Activated CD8-positive, alpha-beta T cell treated with anti-CD3 and anti-CD28 coated beads, Interleukin-2, amount 10 ng/mL, durations not matched to agents 7 days and 5 days (primary cell): ENCODE measurements around the gene DUXB. TPM values are rescaled to one million over a fixed set of nuclear protein-coding genes. Genes with fewer than 3 reads are reported as not detected.

ENCODE experiments used
- ATAC-seq: fragments of 150-1000 bp; cut with Tn5 transposase; one replicate; pipeline ENCODE4 v1.10.0; 2021; ENCODE audit warnings: moderate library complexity
- CTCF ChIA-PET: fragments of 350-600 bp; sonication (Branson Sonifier 250); formaldehyde crosslinking; loops from one replicate; lab custom pipeline; 2021; ENCODE audit warnings: antibody characterized with exemption; lab: Charles Lee
- POLR2A ChIA-PET: fragments of 350-600 bp; sonication (Branson Sonifier 250); formaldehyde crosslinking; loops from one replicate; lab custom pipeline; 2021; ENCODE audit warnings: antibody characterized with exemption; lab: Charles Lee
- DNase-seq: peaks from one replicate; pipeline ENCODE4 v3.0.0-alpha.2; 2020
- H3K27ac Mint-ChIP-seq: one replicate; pipeline ENCODE4 v1.8.0; 2021; ENCODE audit warnings: mild to moderate bottlenecking, mixed read lengths
- H3K27me3 Mint-ChIP-seq: one replicate; pipeline ENCODE4 v1.8.0; 2021; ENCODE audit warnings: low read depth, mixed read lengths
- H3K36me3 Mint-ChIP-seq: one replicate; pipeline ENCODE4 v1.8.0; 2021; ENCODE audit warnings: low read depth, mixed read lengths
- H3K4me1 Mint-ChIP-seq: one replicate; pipeline ENCODE4 v1.8.0; 2021; ENCODE audit warnings: low read depth, mixed read lengths
- H3K4me3 Mint-ChIP-seq: one replicate; pipeline ENCODE4 v1.8.0; 2021; ENCODE audit warnings: mild to moderate bottlenecking, mixed read lengths
- H3K9me3 Mint-ChIP-seq: one replicate; pipeline ENCODE4 v1.8.0; 2022; ENCODE audit warnings: mixed read lengths; ENCODE audit not compliant: insufficient read depth
- total RNA-seq, 2 experiments: library from RNA; stranded (reverse); gene quantifications; one replicate each; pipeline ENCODE4 v1.2.3, GENCODE V29; 2021

Gene DUXB, protein sequence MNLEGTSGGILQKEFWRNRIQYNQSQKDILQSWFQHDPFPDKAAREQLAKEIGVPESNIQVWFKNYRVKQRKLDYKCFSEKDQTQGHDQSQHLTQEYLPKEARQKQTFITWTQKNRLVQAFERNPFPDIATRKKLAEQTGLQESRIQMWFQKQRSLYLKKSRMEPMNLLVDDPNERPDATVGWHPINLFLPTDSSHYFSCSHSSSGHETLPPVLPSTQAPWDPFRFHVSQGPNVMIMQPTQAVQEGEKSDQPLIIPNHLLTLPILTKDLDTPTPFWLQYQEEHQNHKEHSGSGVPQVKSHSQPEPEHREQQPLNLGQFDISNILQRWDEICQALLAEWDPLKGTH
- not detected for total RNA-seq

DNA sequence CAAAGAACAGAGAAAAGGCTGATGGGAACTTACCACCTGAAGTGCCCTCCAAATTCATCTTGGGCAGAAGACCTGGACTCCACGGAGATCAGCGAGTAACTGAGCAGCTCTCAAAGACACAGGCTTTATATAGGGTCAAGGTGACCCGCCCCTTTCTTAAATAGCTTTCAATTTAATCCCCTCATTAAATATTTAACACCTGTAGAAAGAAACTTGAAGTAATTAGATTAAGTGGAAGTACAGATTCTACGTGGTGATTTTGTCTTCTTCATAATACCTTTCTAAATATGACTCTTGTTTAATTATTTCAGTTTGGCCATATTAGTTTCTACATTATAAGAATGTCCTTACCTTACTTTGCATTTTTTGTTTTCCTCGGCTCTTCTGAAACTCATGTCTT is at the start of gene DUXB:
Gene DUXB, minus strand, starts transcription at position 101 of the 400 bp plus-strand sequence. Its CDS starts 43 bp downstream, at position 58.
- Mint-ChIP-seq H3K27me3 (no peaks in the 10 kb centered on the region), H3K4me1 (no peaks in the 10 kb centered on the region), H3K9me3 (no peaks in the 10 kb centered on the region), H3K4me3 (no peak within 1 kb of the TSS), H3K36me3 (no peaks in the 10 kb centered on the region), H3K27ac (no peak within 1 kb of the TSS)
- CTCF ChIA-PET = no interaction called here
- ATAC-seq (no peak), DNase-seq (no peak)
- POLR2A ChIA-PET = no interaction called here

DNA sequence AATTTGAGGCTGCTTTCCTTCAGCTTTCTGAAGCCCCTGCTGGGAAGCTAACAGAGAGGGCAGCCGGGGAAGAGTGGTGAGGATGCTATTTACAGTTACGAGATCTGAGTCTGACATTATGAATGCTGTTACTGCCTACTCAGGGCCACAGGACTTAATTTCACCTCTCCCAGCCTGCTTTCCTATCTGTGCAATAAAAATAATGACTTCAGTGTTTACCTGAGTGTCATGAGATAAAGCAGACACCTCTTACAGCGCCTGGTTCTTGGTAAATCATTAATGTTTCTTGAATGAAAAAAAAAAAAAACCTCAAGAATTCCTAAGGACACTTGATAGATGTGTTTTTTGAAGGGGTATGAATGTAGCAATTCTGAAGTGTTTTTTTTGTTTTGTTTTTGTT is 49.3 kb upstream of the DUXB start:
- POLR2A ChIA-PET = no interaction called here
- CTCF ChIA-PET = no interaction called here
- Mint-ChIP-seq H3K27me3 (peaks cover 4% of the 10 kb centered on the region), H3K36me3 (no peaks in the 10 kb centered on the region), H3K4me1 (no peaks in the 10 kb centered on the region), H3K4me3 (no peak overlapping the region), H3K9me3 (no peaks in the 10 kb centered on the region), H3K27ac (no peak overlapping the region)
- DNase-seq = no peak
- no peak for ATAC-seq

DNA sequence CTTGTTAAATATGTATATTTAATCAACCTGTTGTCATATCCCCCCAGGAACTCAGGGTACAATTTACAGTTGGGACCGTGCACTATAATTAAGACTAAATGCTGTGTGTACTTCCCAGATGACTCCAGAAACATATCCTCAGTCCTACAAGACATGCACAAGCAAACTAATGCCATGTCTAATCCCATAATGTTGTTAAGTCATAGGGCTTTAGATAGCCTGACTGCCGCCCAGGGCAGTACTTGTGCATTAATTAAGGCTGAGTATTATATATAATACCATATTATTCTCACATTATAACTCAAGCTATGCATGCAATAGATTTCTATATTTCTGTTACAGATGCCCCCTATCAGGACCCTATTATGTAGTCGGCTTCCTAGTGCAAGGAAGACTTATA is 45.1 kb upstream of the DUXB start:
- Mint-ChIP-seq H3K9me3 (peaks cover 21% of the 10 kb centered on the region), H3K36me3 (peaks cover 5% of the 10 kb centered on the region), H3K27ac (no peak overlapping the region), H3K4me1 (no peaks in the 10 kb centered on the region), H3K4me3 (no peak overlapping the region), H3K27me3 (peaks cover 8% of the 10 kb centered on the region)
- CTCF ChIA-PET = no interaction called here
- ATAC-seq (no peak), DNase-seq (no peak)
- POLR2A ChIA-PET = no interaction called here

DNA sequence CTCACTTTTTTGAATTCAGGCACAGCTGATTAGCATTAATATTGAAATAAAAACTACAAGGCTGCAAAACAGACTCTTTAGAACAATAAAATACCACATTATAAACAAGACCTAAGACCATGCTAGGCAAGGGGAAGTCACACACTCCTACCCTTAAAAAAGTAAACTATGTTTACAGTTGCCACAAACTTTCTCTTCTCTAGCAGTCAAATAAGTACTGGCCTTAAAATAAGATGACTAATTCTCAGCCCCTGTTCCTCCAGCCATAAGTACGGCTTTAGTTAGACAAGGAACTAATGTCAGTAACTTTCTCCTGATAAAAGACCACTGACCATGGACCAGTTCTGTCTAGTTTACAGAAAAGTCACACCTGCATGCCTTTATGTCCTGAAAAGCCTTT is 44.6 kb upstream of the DUXB start:
- H3K4me1 Mint-ChIP-seq = no peaks in the 10 kb centered on the region
- POLR2A ChIA-PET = no interaction called here
- CTCF ChIA-PET = no interaction called here
- DNase-seq (no peak), ATAC-seq (no peak)
- no peak overlapping the region for H3K4me3 Mint-ChIP-seq
- peaks cover 5% of the 10 kb centered on the region for H3K36me3 Mint-ChIP-seq
- peaks cover 26% of the 10 kb centered on the region for H3K9me3 Mint-ChIP-seq
- H3K27me3 Mint-ChIP-seq = peaks cover 8% of the 10 kb centered on the region
- no peak overlapping the region for H3K27ac Mint-ChIP-seq

DNA sequence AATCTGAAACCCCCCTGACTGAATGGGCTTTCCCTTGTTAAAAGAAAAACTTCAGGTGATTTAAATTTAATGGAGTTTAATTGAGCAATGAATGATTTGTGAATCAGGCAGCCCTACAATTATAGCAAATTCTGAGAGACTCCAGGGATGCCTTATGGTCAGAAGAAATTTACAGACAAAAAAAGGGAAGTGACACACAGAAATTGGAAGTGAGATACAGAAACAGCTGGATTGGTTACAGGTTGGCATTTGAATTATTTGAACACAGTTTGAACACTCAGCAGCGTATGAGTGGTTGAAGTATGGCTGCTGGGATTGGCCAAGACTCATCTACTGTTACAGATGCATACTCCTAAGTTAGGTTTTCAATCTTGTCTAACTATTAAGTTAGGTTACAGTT is 44.0 kb upstream of the DUXB start:
- no peak overlapping the region for H3K4me3 Mint-ChIP-seq
- peaks cover 26% of the 10 kb centered on the region for H3K9me3 Mint-ChIP-seq
- ChIA-PET CTCF (no interaction called here), POLR2A (no interaction called here)
- H3K27ac Mint-ChIP-seq = no peak overlapping the region
- no peaks in the 10 kb centered on the region for H3K4me1 Mint-ChIP-seq
- peaks cover 8% of the 10 kb centered on the region for H3K27me3 Mint-ChIP-seq
- DNase-seq (no peak), ATAC-seq (no peak)
- peaks cover 5% of the 10 kb centered on the region for H3K36me3 Mint-ChIP-seq

DNA sequence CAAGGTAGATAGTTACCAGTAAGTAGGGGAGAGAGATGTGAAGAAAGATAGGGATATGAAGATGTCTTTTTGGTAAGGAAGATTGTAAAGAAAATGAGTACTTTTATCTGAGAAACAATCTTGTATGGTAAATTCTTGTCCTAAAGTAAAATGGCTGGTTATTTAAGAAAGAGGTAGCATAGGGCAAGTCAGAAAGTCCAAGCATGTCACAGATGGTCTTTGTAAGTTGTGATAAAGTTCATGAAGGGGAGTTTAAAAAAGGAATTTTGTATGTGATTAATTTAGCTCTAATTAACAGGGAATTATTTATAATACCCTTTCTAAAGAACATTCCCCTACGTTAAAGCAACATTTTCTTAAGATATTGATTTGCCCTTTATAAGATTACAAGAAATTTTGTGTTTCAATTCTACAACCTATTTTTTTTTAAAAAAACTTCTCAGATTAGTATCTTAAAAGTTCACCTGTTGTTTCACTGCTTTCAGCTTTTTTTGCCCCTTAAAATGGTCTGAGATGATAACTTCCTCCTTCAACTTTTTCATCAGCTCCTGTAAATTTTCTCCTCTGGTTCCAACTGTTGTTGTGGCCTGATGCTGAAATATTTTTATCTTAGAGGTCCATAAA is 41.3 kb upstream of the DUXB start:
- POLR2A ChIA-PET = no interaction called here
- Mint-ChIP-seq H3K4me3 (no peak overlapping the region), H3K27me3 (peaks cover 10% of the 10 kb centered on the region), H3K4me1 (no peaks in the 10 kb centered on the region), H3K27ac (no peak overlapping the region), H3K36me3 (peaks cover 5% of the 10 kb centered on the region), H3K9me3 (peaks cover 26% of the 10 kb centered on the region)
- DNase-seq (no peak), ATAC-seq (no peak)
- CTCF ChIA-PET = no interaction called here

DNA sequence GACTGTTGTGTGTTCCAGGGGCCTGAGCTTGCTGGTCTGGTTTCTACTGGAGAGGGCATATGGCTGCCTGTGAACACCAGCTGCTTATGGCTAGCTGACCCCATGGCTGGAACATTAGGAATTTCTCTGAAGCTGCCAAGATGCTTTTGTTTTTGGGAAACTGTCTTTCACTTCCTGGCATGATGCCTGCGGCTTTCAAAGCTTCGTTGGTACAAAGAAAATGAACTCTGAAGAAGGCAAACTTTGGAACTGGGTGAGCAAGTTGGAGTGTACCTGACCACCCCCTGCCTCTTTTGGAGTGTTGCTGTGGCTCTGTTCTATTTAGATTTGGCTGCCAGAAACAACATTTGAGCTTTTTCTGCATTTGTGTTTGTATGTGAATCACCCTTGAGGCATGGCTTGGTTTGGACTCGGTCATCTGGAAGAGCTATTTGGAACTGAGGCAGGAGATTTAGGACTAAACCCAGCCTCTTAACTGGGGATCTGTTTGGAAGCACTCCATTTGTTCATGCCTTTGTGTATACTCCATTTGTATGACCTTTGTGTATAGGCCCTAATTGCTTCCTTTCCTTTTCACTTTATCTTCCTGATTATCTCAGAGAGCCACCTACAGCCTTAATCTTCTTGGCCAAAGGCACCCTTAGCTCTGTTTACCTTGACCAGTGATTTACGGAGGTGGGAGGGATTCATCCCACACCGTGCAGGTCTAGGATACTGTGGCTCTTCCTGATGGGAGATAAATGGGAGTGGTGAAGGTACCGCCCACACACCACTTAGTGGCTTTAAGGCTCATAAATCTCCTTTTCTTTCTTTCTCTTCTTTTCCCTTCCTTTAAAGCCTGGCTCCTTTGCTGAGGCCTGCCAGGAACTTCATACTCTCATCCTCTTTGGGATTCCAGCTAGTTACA is 32.3 kb upstream of the DUXB start:
- ChIA-PET POLR2A (no interaction called here), CTCF (no interaction called here)
- H3K4me1 Mint-ChIP-seq = no peaks in the 10 kb centered on the region
- H3K27me3 Mint-ChIP-seq = no peaks in the 10 kb centered on the region
- no peaks in the 10 kb centered on the region for H3K9me3 Mint-ChIP-seq
- DNase-seq = no peak
- H3K27ac Mint-ChIP-seq = no peak overlapping the region
- no peak for ATAC-seq
- H3K4me3 Mint-ChIP-seq = no peak overlapping the region
- no peaks in the 10 kb centered on the region for H3K36me3 Mint-ChIP-seq

DNA sequence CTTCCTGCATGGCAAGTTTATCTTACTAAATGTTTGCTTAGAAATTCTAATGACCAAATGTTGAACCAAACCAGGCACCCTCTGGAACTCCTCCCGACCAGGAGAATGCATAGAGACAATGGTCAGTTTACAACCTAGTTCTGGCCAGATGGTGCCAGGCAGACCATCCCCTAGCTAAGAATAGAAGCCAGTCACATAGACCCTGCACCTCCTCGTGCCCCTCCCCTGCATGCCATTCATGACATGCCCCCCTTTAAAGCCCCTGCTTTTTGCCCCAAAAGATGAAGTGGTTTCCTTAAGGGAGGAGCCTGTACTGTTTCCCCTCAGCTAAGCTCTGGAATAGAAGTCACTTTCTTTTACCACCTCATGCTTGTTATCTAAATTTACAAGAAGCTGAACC is 31.6 kb upstream of the DUXB start:
- H3K27ac Mint-ChIP-seq = no peak overlapping the region

DNA sequence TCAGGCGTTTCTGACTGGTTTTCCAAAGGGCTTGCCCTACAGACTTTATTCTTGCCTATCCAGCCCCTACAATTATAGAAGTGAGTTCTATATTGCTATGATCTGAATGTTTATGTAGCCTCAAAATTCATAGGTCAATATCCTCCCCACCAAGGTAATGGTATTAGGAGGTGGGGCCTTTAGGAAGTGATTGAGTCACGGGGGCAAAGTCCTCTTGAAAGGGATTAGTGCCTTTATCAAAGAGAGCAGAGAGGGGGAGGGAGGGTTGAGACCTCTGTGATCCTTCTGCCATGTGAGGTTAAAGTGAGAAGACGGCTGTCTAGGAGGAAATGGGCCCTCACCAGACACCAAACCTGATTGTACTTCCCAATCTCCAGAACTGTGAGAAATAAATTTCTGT is 26.0 kb upstream of the DUXB start:
- CTCF ChIA-PET = no interaction called here

More for the DNA sequence above, 31.6 kb upstream of the DUXB start:
- no peak overlapping the region for H3K4me3 Mint-ChIP-seq
- H3K9me3 Mint-ChIP-seq = no peaks in the 10 kb centered on the region
- H3K36me3 Mint-ChIP-seq = no peaks in the 10 kb centered on the region
- H3K4me1 Mint-ChIP-seq = no peaks in the 10 kb centered on the region
- DNase-seq = no peak
- ChIA-PET POLR2A (no interaction called here), CTCF (no interaction called here)
- ATAC-seq = no peak
- H3K27me3 Mint-ChIP-seq = no peaks in the 10 kb centered on the region

DNA sequence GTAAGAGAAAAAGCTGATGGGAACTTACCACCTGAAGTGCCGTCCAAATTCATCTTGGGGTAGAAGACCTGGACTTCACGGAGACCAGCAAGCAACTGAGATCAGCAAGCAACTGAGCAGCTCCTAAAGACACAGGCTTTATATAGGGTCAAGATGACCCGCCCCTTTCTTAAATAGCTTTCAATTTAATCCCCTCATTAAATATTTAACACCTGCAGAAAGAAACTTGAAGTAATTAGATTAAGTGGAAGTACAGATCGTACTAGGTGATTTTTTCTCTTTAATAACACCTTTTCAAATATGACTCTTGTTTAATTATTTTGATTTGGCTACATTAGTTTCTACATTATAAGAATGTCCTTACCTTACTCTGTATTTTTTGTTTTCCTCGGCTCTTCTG is 25.1 kb upstream of the DUXB start, which contains the start of gene CPHXL:
Gene CPHXL, minus strand, starts transcription at position 101 of the 400 bp plus-strand sequence. Its CDS starts 48 bp downstream, at position 53.
- Mint-ChIP-seq H3K36me3 (no peaks in the 10 kb centered on the region), H3K27ac (no peak within 1 kb of the TSS), H3K27me3 (no peaks in the 10 kb centered on the region), H3K4me3 (no peak within 1 kb of the TSS), H3K9me3 (no peaks in the 10 kb centered on the region), H3K4me1 (no peaks in the 10 kb centered on the region)
- ChIA-PET POLR2A (no interaction called here), CTCF (no interaction called here)
- no peak for DNase-seq
- no peak for ATAC-seq

More for the DNA sequence above, 26.0 kb upstream of the DUXB start:
- DNase-seq = no peak
- Mint-ChIP-seq H3K4me3 (no peak overlapping the region), H3K9me3 (no peaks in the 10 kb centered on the region), H3K27me3 (no peaks in the 10 kb centered on the region), H3K27ac (no peak overlapping the region), H3K4me1 (no peaks in the 10 kb centered on the region), H3K36me3 (no peaks in the 10 kb centered on the region)
- no peak for ATAC-seq
- POLR2A ChIA-PET = no interaction called here

DNA sequence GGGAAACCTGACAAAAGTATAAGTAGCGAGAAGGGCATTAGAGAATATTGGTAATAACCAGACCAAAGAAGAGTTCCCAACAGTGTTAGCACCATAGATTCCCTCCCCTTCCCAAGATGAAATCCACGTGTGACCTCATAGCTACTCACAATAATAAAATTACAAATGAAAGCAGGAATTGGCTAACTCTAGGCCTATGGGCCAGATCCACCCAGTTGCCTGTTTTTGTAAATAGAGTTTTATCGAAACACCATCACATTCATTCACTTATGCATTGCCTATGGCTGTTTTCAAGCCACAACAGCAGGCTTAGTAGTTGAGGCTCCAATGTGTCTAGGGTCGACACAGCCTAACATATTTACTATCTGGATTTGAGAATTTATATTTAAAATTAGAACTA is 17.2 kb upstream of the DUXB start:
- Mint-ChIP-seq H3K36me3 (no peaks in the 10 kb centered on the region), H3K9me3 (no peaks in the 10 kb centered on the region), H3K27ac (no peak overlapping the region), H3K4me1 (no peaks in the 10 kb centered on the region), H3K4me3 (no peak overlapping the region), H3K27me3 (no peaks in the 10 kb centered on the region)
- DNase-seq = no peak
- POLR2A ChIA-PET = no interaction called here
- CTCF ChIA-PET = no interaction called here
- ATAC-seq = no peak

DNA sequence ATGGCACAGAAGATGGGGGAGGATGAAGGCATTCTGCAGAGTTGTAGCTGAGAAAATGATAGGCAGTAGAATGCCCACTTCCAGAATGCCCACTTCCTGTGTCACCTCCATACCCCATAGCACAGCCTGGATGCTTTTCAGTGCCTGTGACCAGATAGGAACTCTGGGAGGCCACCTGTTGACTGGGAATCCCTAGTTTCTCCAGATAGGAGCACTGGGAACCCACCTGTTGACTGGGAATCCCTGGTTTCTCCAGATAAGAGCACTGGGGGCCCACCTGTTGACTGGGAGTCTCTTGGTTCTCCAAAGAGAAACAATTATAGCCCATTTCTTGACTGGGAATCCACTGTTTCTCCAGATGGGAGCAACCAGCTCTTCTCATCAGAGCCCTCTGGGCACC is 13.4 kb upstream of the DUXB start:
- POLR2A ChIA-PET = no interaction called here
- Mint-ChIP-seq H3K27me3 (no peaks in the 10 kb centered on the region), H3K9me3 (peaks cover 6% of the 10 kb centered on the region), H3K27ac (no peak overlapping the region), H3K4me1 (no peaks in the 10 kb centered on the region), H3K4me3 (no peak overlapping the region), H3K36me3 (no peaks in the 10 kb centered on the region)
- DNase-seq (no peak), ATAC-seq (no peak)
- CTCF ChIA-PET = no interaction called here
